ENCODE results near the gene PTPRCAP. TPM values are rescaled to one million over a fixed set of nuclear protein-coding genes. Genes with fewer than 3 reads are reported as not detected.
"Not testable (repeated sequence)": the region's sequence is repeated elsewhere in the genome, so short reads cannot be mapped to it uniquely, and the experiment has no call there.

The PTPRCAP gene
- 0.41 and 0.45 TPM in 2 replicates for total RNA-seq (ENCODE audit: low replicate concordance)

GRCh38 chr11:67437082-67437808, at the start of gene PTPRCAP:
PTPRCAP (minus strand) TSS chr11:67437682; CDS start chr11:67437619, 63 bp downstream.
- H3K4me3 ChIP-seq (ENCODE audit: low read depth, low read length), result no peak within 1 kb of the TSS
- DNase-seq (ENCODE audit: low read depth), result no peak
- TF ChIP-seq CTCF (IDR thresholded peaks at IDR 0.05; ENCODE audit: insufficient read depth, low read length), result no peak

- no peak for TF ChIP-seq CTCF (IDR thresholded peaks at IDR 0.05; ENCODE audit: insufficient read depth, low read length)
- no peak for DNase-seq (ENCODE audit: low read depth)
- no peak overlapping the region for H3K4me3 ChIP-seq (ENCODE audit: low read depth, low read length)
These were observed 49.2 kb upstream of the PTPRCAP start for GRCh38 chr11:67486481-67487195.

DNA sequence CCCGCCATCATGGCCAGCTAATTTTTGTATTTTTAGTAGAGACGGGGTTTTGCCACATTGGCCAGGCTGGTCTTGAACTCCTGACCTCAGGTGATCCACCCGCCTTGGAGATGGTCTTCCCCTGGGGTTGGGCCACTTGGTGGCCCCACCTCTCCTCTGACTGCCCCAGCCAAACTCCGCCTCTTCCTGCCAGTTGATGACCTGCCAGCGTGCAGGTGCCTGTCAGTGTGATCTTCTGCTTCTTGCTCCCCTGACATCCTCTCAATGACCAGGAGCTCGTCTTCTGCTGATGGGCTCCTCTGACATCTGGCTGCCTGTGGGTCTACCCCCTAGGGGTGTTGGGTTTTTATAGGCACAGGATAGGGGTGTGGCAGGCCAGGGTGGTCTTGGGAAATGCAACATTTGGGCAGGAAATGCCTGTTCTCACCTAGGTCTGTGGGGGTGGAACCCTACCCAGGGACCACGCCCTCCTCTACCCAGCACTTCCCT, 48.4 kb upstream of the PTPRCAP start:
- not testable (repeated sequence) for H3K4me3 ChIP-seq (ENCODE audit: low read depth, low read length)

GRCh38 chr11:67484847-67485311, 47.4 kb upstream of the PTPRCAP start:
- DNase-seq (ENCODE audit: low read depth), result no peak
- no peak overlapping the region for H3K4me3 ChIP-seq (ENCODE audit: low read depth, low read length)
- no peak for TF ChIP-seq CTCF (IDR thresholded peaks at IDR 0.05; ENCODE audit: insufficient read depth, low read length)

More for the DNA sequence above, 48.4 kb upstream of the PTPRCAP start:
- DNase-seq (ENCODE audit: low read depth), result not testable (repeated sequence)

- H3K4me3 ChIP-seq (ENCODE audit: low read depth, low read length), result peak overlapping the region; percentile 80
- no peak for DNase-seq (ENCODE audit: low read depth)
- no peak for TF ChIP-seq CTCF (IDR thresholded peaks at IDR 0.05; ENCODE audit: insufficient read depth, low read length)
These were observed 46.6 kb upstream of the PTPRCAP start for GRCh38 chr11:67483831-67484665.

GRCh38 chr11:67482827-67483798, 45.6 kb upstream of the PTPRCAP start, which contains the start of gene AIP:
AIP (plus strand) TSS chr11:67483026; CDS start chr11:67483159, 133 bp downstream.
- TF ChIP-seq CTCF (IDR thresholded peaks at IDR 0.05; ENCODE audit: insufficient read depth, low read length), result peak; percentile 44
- H3K4me3 ChIP-seq (ENCODE audit: low read depth, low read length), result peak within 1 kb of the TSS; percentile 80
- DNase-seq (ENCODE audit: low read depth), result peak; percentile 98

All from fibroblast of the aortic adventitia (primary cell).